ENCODE measurements around the gene GNAT2. TPM values are rescaled to one million over a fixed set of nuclear protein-coding genes. Genes with fewer than 3 reads are reported as not detected.

Gene GNAT2
- total RNA-seq, 6 donors from 2014 or later, result 0.20 to 0.46 TPM; not detected in 4

GRCh38 chr1:109623601-109624161 lies 4.3 kb upstream of the GNAT2 start:
- ATAC-seq (ENCODE audit: low FRiP score in 2 of 2), result no peak
- peak in 1 of 2 donors; percentile 81 for DNase-seq

GRCh38 chr1:109622895-109623294 lies 3.5 kb upstream of the GNAT2 start:
- Histone ChIP-seq H3K9me3 (no peaks in the 10 kb centered on the region), H3K27ac (peak overlapping the region in 3 of 4 donors; percentile 5 to 37 (median 10)), H3K4me3 (no peak overlapping the region), H3K4me1 (peaks cover 40 to 62% (median 53%) of the 10 kb centered on the region in 4 donors), H3K27me3 (no peaks in the 10 kb centered on the region), H3K36me3 (peaks cover 0 to 21% (median 19%) of the 10 kb centered on the region in 4 donors)
- TF ChIP-seq POLR2AphosphoS5 (IDR thresholded peaks at IDR 0.05), result no peak
- TF ChIP-seq POLR2A (IDR thresholded peaks at IDR 0.05), result no peak
- no peak for ATAC-seq (ENCODE audit: low FRiP score in 2 of 2)
- no peak for DNase-seq
- WGBS, 2 donors, result 79 to 85% methylated on average over 3 of the region's 3 CpGs

More at GRCh38 chr1:109623601-109624161, 4.3 kb upstream of the GNAT2 start:
- Histone ChIP-seq H3K4me3 (peak overlapping the region in 1 of 4 donors; percentile 13), H3K27ac (peak overlapping the region in 2 of 4 donors; percentile 5 to 18), H3K4me1 (peaks cover 39 to 57% (median 51%) of the 10 kb centered on the region in 4 donors), H3K9me3 (no peaks in the 10 kb centered on the region), H3K36me3 (peaks cover 6 to 29% (median 27%) of the 10 kb centered on the region in 4 donors), H3K27me3 (no peaks in the 10 kb centered on the region)
- WGBS, 2 donors, result 76 to 77% methylated on average over 11 of the region's 11 CpGs
- TF ChIP-seq EP300 (IDR thresholded peaks at IDR 0.05), result no peak
- no peak for TF ChIP-seq POLR2AphosphoS5 (IDR thresholded peaks at IDR 0.05)
- no peak for TF ChIP-seq CTCF (IDR thresholded peaks at IDR 0.05)
- no peak for TF ChIP-seq POLR2A (IDR thresholded peaks at IDR 0.05)

GRCh38 chr1:109622137-109622892 lies 2.9 kb upstream of the GNAT2 start:
- no peak for TF ChIP-seq POLR2A (IDR thresholded peaks at IDR 0.05)
- TF ChIP-seq EP300 (IDR thresholded peaks at IDR 0.05), result no peak
- no peak for TF ChIP-seq POLR2AphosphoS5 (IDR thresholded peaks at IDR 0.05)
- TF ChIP-seq CTCF (IDR thresholded peaks at IDR 0.05), result no peak
- Histone ChIP-seq H3K9me3 (no peaks in the 10 kb centered on the region), H3K36me3 (peaks cover 0 to 15% (median 13%) of the 10 kb centered on the region in 4 donors), H3K27ac (peak overlapping the region in 2 of 4 donors; percentile 37 to 90), H3K27me3 (no peaks in the 10 kb centered on the region), H3K4me1 (peaks cover 45 to 65% (median 53%) of the 10 kb centered on the region in 4 donors), H3K4me3 (no peak overlapping the region)
- ATAC-seq (ENCODE audit: low FRiP score in 2 of 2), result no peak
- no peak for DNase-seq
- WGBS, 2 donors, result 65 to 80% methylated on average over 6 to 11 of the region's 11 CpGs

GRCh38 chr1:109621379-109622136 lies 2.1 kb upstream of the GNAT2 start:
- H3K27me3 ChIP-seq, result no peaks in the 10 kb centered on the region
- TF ChIP-seq CTCF (IDR thresholded peaks at IDR 0.05) (no peak), POLR2AphosphoS5 (IDR thresholded peaks at IDR 0.05) (no peak)
- peak overlapping the region; percentile 86 to 93 (median 88) for H3K27ac ChIP-seq
- 44 to 49% methylated on average over 12 to 13 of the region's 13 CpGs for WGBS, 2 donors
- DNase-seq (peak in 1 of 2 donors; percentile 24), ATAC-seq (ENCODE audit: low FRiP score in 2 of 2) (no peak)
- peaks cover 45 to 71% (median 59%) of the 10 kb centered on the region in 4 donors for H3K4me1 ChIP-seq
- H3K4me3 ChIP-seq, result peak overlapping the region; percentile 49 to 90 (median 74)
- no peaks in the 10 kb centered on the region for H3K9me3 ChIP-seq
- H3K36me3 ChIP-seq, result peaks cover 0 to 8% (median 5%) of the 10 kb centered on the region in 4 donors

GRCh38 chr1:109620841-109621286 lies 1.4 kb upstream of the GNAT2 start:
- no peaks in the 10 kb centered on the region for H3K27me3 ChIP-seq
- DNase-seq (peak; percentile 93 to 98), ATAC-seq (ENCODE audit: low FRiP score in 2 of 2) (peak; percentile 87 to 89)
- peaks cover 47 to 73% (median 64%) of the 10 kb centered on the region in 4 donors for H3K4me1 ChIP-seq
- TF ChIP-seq CTCF (IDR thresholded peaks at IDR 0.05) (no peak), EP300 (IDR thresholded peaks at IDR 0.05) (no peak), POLR2A (IDR thresholded peaks at IDR 0.05) (peak in 1 of 4 donors; percentile 41), POLR2AphosphoS5 (IDR thresholded peaks at IDR 0.05) (peak; percentile 73 to 74)
- peaks cover 0 to under 1% (median 0%) of the 10 kb centered on the region in 4 donors for H3K36me3 ChIP-seq
- peak overlapping the region; percentile 49 to 90 (median 74) for H3K4me3 ChIP-seq
- 2% methylated on average over 14 of the region's 18 CpGs; no CpG with 5 or more reads in 1 of the 2 donors for WGBS, 2 donors
- peak overlapping the region; percentile 86 to 93 (median 88) for H3K27ac ChIP-seq
- H3K9me3 ChIP-seq, result no peaks in the 10 kb centered on the region

All from upper lobe of left lung (tissue), 6 donors.